PC-3 (cell line): ENCODE measurements around the gene WIZ. TPM values are rescaled to one million over a fixed set of nuclear protein-coding genes. Genes with fewer than 3 reads are reported as not detected.

Source experiments
- ATAC-seq: fragments of 200-7000 bp; cut with Tn5 transposase; 2 replicates; pipeline ENCODE4 v1.9.1; 2020; ENCODE audit warnings: mild to moderate bottlenecking, moderate library complexity
- BruUV-seq: library from RNA; stranded (reverse); fragments of 400-500 nt; replicated peaks from 2 replicates; lab custom pipeline; 2021; lab: Mats Ljungman, UMichigan
- CTCF ChIA-PET: fragments of 300-600 bp; sonication (Branson Sonifier 250); formaldehyde crosslinking; loops from one replicate; lab custom pipeline; 2022; ENCODE audit warnings: antibody characterized with exemption; lab: Charles Lee
- POLR2A ChIA-PET: fragments of 300-600 bp; sonication (Branson Sonifier 250); formaldehyde crosslinking; loops from one replicate; lab custom pipeline; 2022; ENCODE audit warnings: antibody characterized with exemption; ENCODE audit not compliant: unreplicated experiment; lab: Charles Lee
- DNase-seq: peaks from one replicate; pipeline ENCODE4 v3.0.0-alpha.2; 2015
- H2AFZ ChIP-seq: fragments of 300-600 bp; sonication (generic); 2 replicates; pipeline ENCODE4 v1.6.0; 2016; ENCODE audit warnings: antibody characterized with exemption, low read length
- H3F3A ChIP-seq: fragments of 300-600 bp; sonication (generic); one replicate; pipeline ENCODE4 v1.6.0; 2017; ENCODE audit warnings: antibody characterized with exemption, low read length, control low read depth, mild to moderate bottlenecking; ENCODE audit not compliant: unreplicated experiment
- H3K27ac ChIP-seq: fragments of 300-600 bp; sonication (generic); 2 replicates; pipeline ENCODE4 v1.5.1; 2016; ENCODE audit warnings: mild to moderate bottlenecking, low read length
- H3K27me3 ChIP-seq: fragments of 300-600 bp; sonication (generic); 2 replicates; pipeline ENCODE4 v1.6.1; 2016; ENCODE audit warnings: low read length, mixed read lengths
- H3K36me3 ChIP-seq: fragments of 300-600 bp; sonication (generic); 2 replicates; pipeline ENCODE4 v1.6.1; 2016; ENCODE audit warnings: low read depth, mixed run types, low read length, mixed read lengths
- H3K4me1 ChIP-seq: fragments of 300-600 bp; sonication (generic); 2 replicates; pipeline ENCODE4 v1.5.1; 2016; ENCODE audit warnings: low read length; ENCODE audit not compliant: insufficient read depth
- H3K4me2 ChIP-seq: fragments of 300-600 bp; sonication (generic); 2 replicates; pipeline ENCODE4 v1.6.0; 2016; ENCODE audit warnings: low read length
- H3K4me3 ChIP-seq: fragments of 300-600 bp; sonication (generic); 2 replicates; pipeline ENCODE4 v1.5.1; 2016; ENCODE audit warnings: mild to moderate bottlenecking, low read length, mixed read lengths
- H3K79me2 ChIP-seq: fragments of 300-600 bp; sonication (generic); 2 replicates; pipeline ENCODE4 v1.6.1; 2017; ENCODE audit warnings: low read length, mixed read lengths
- H3K9ac ChIP-seq: fragments of 300-600 bp; sonication (generic); 2 replicates; pipeline ENCODE4 v1.6.0; 2016; ENCODE audit warnings: mild to moderate bottlenecking, low read length
- H3K9me2 ChIP-seq: fragments of 300-600 bp; sonication (generic); replicated peaks from 2 replicates; pipeline ENCODE4 v1.6.1; 2016; ENCODE audit warnings: mixed run types, low read length, mixed read lengths
- H3K9me3 ChIP-seq: fragments of 300-600 bp; sonication (generic); 2 replicates; pipeline ENCODE4 v1.6.1; 2016; ENCODE audit warnings: low read length, mixed read lengths
- H4K20me1 ChIP-seq: fragments of 300-600 bp; sonication (generic); 2 replicates; pipeline ENCODE4 v1.6.1; 2016; ENCODE audit warnings: low read length, mixed read lengths
- CTCF ChIP-seq: fragments of 300-600 bp; sonication (generic); conservative IDR thresholded peaks from 2 replicates; pipeline ENCODE4 v1.5.1; 2017; ENCODE audit warnings: antibody characterized with exemption, low read depth, mild to moderate bottlenecking, low read length
- EZH2 ChIP-seq: fragments of 300-600 bp; sonication (generic); IDR thresholded peaks from one replicate; pipeline ENCODE4 v1.6.1; 2017; ENCODE audit warnings: antibody characterized with exemption, mild to moderate bottlenecking, low read length; ENCODE audit not compliant: unreplicated experiment
- EZH2phosphoT487 ChIP-seq: fragments of 300-600 bp; sonication (generic); IDR thresholded peaks from 2 replicates; pipeline ENCODE4 v1.6.1; 2018; ENCODE audit warnings: mild to moderate bottlenecking, antibody characterized with exemption, low read length, borderline replicate concordance
- intact Hi-C: fragments of 100-400 bp; cut with micrococcal nuclease; formaldehyde crosslinking; loops from 2 replicates; pipeline ENCODE4 v1.9.0; 2023
- total RNA-seq: library from RNA; depleted of rRNA; stranded (reverse); fragments of >200 nt; gene quantifications from 2 replicates; pipeline ENCODE4 v1.2.3, GENCODE V29; 2014

Gene WIZ
- total RNA-seq, 1 experiment from 2014 or later = 35.1 TPM

GRCh38 chr19:15404780-15405211, 45.0 kb downstream of the WIZ start:
- no peak for TF ChIP-seq EZH2phosphoT487
- no peak for TF ChIP-seq EZH2
- TF ChIP-seq CTCF = no peak
- H3K27ac ChIP-seq = no peak overlapping the region
- no peak overlapping the region for H3K9ac ChIP-seq
- DNase-seq = no peak
- no peaks in the 10 kb centered on the region for H3K9me3 ChIP-seq
- H4K20me1 ChIP-seq = peaks cover 43% of the 10 kb centered on the region
- no peaks in the 10 kb centered on the region for H3K27me3 ChIP-seq
- ChIA-PET POLR2A (no interaction called here), CTCF (no interaction called here)
- no peak for ATAC-seq
- no peaks in the 10 kb centered on the region for H3F3A ChIP-seq
- peaks cover 81% of the 10 kb centered on the region for H3K79me2 ChIP-seq
- H2AFZ ChIP-seq = no peak overlapping the region
- intact Hi-C loops = no loop called here
- no TSS peak for BruUV-seq
- H3K4me3 ChIP-seq = no peak overlapping the region
- H3K4me1 ChIP-seq = no peaks in the 10 kb centered on the region
- peaks cover 25% of the 10 kb centered on the region; the same call in 1 of the 2 replicates for H3K36me3 ChIP-seq
- H3K4me2 ChIP-seq = no peak overlapping the region
- no peaks in the 10 kb centered on the region for H3K9me2 ChIP-seq

GRCh38 chr19:15404097-15404779, 45.5 kb downstream of the WIZ start:
- ChIA-PET CTCF (no interaction called here), POLR2A (no interaction called here)
- H3K9me3 ChIP-seq = no peaks in the 10 kb centered on the region
- peaks cover 75% of the 10 kb centered on the region for H3K79me2 ChIP-seq
- H3F3A ChIP-seq = no peaks in the 10 kb centered on the region
- TF ChIP-seq CTCF (no peak), EZH2phosphoT487 (no peak)
- no peak for ATAC-seq
- BruUV-seq = no TSS peak
- intact Hi-C loops = no loop called here
- H3K27ac ChIP-seq = no peak overlapping the region
- no peak overlapping the region for H2AFZ ChIP-seq
- no peaks in the 10 kb centered on the region for H3K4me1 ChIP-seq
- no peak overlapping the region for H3K4me3 ChIP-seq
- no peak overlapping the region for H3K9ac ChIP-seq
- H3K4me2 ChIP-seq = no peak overlapping the region
- no peaks in the 10 kb centered on the region for H3K9me2 ChIP-seq
- no peak for DNase-seq
- peaks cover 43% of the 10 kb centered on the region for H4K20me1 ChIP-seq
- H3K27me3 ChIP-seq = no peaks in the 10 kb centered on the region
- H3K36me3 ChIP-seq = peaks cover 26% of the 10 kb centered on the region

GRCh38 chr19:15403151-15403531, 46.6 kb downstream of the WIZ start:
- intact Hi-C loops = no loop called here
- peaks cover 25% of the 10 kb centered on the region for H3K36me3 ChIP-seq
- H3K4me3 ChIP-seq = no peak overlapping the region
- H4K20me1 ChIP-seq = peaks cover 39% of the 10 kb centered on the region
- no peak overlapping the region for H2AFZ ChIP-seq
- H3K27me3 ChIP-seq = no peaks in the 10 kb centered on the region
- CTCF ChIA-PET = no interaction called here
- H3K9me2 ChIP-seq = no peaks in the 10 kb centered on the region
- no peak overlapping the region for H3K4me2 ChIP-seq
- H3K79me2 ChIP-seq = peaks cover 64% of the 10 kb centered on the region
- H3K27ac ChIP-seq = no peak overlapping the region
- DNase-seq (no peak), ATAC-seq (no peak)
- POLR2A ChIA-PET = no interaction called here
- TF ChIP-seq EZH2 (no peak), CTCF (no peak), EZH2phosphoT487 (no peak)
- H3K9ac ChIP-seq = no peak overlapping the region
- no peaks in the 10 kb centered on the region for H3F3A ChIP-seq
- no TSS peak for BruUV-seq
- H3K4me1 ChIP-seq = no peaks in the 10 kb centered on the region
- no peaks in the 10 kb centered on the region for H3K9me3 ChIP-seq
